GM19372 (cell line): Measurements from ENCODE around the gene CABLES2.

Source experiments
- ATAC-seq: cut with Tn5 transposase; IDR thresholded peaks from one replicate; pipeline ENCODE4 v1.9.1; 2021; ENCODE audit warnings: mild to moderate bottlenecking, low read depth, moderate library complexity; ENCODE audit not compliant: unreplicated experiment

The CABLES2 gene

DNA sequence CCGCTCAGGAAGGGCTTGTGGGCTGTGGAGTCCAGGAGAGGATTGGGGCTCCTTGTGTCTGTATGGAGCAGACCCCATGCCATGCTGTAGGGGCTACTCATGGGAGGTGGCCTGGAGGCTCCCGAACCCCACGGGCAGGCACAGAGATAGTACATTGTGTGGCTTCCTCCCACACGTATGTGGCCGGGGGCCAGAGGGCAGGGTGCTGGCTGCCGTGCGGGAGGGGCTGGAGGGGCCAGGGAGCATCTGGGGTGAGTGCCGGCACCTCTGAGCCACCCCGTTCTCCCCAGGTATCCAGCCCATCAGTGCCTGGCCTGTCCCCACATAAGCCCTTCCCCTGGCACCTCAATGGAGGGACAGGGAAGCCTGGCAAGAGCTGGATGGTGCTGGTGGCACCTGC lies 12.7 kb upstream of the CABLES2 start:
- no peak for ATAC-seq

DNA sequence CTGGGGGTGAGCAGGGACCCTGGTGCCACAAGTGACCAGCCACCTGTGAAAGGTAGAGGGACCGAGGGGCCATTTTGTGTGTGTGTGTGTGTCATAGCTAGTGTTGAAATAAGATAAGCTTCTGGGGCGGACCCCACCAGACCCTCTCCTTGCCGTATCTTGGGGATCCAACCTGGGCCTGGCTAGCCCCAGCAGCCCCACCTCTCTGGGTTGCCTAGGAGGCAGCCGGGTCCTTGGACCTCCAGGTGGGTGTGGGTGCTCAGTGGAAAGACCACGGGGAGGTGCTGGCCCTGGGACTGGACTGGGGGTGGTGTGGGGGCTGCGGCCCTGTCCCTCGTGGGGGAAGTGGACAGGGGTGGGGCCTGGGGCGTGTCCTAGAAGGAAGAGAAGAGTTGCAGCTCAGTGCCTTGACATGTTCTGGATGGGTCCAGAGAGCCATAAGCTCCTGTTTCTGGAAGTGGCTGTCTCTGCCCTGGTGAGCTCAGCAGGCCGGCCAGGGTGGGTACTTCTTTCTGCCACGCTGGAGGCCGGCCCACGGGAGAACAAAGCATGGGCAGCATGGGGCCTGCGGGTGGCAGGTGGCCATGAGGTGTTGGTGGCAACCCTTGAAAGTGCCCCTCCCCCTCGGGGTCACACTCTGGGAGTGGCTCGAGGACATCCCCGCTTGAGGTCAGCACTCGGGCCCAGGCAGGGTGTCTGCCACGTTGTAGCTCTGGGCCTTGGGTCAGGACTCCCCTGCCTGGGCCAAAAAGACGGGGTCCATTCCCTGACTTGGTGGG lies 11.8 kb upstream of the CABLES2 start:
- no peak for ATAC-seq

DNA sequence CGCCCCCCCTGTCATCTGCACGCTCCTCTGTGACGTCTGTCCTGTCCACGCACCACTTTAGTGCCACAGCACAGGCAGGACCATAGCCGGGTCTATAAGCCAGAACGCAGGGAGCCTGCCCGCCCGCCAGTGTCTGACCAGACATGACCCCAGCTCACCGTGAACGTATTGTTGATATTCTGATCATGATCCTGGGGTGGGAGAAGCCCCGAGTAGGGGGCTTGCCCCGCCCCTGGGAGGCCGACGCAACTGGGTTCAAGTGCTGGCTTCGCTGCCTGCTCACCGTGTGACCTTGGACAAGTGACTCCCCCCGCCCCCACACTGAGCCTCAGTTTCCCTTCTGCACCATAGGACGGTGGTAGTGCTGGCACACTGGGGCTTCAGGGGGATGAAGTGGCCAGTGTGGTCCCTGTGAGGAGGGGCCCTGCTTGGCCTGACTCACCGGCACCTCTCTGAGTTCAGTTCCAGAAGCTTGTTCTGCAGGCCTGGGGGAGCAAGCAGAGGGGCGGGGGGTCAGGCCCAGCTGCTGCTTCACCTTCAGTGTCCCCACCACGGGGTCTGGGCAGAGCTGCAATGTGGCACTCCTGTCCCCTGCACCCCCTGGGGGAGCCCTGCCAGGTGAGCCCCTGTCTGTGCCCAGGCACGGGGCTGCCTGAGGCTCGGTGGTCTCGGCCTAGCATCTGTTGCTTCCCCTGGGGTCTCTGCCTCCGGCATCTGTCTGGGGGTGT lies 11.1 kb upstream of the CABLES2 start:
- ATAC-seq: no peak

DNA sequence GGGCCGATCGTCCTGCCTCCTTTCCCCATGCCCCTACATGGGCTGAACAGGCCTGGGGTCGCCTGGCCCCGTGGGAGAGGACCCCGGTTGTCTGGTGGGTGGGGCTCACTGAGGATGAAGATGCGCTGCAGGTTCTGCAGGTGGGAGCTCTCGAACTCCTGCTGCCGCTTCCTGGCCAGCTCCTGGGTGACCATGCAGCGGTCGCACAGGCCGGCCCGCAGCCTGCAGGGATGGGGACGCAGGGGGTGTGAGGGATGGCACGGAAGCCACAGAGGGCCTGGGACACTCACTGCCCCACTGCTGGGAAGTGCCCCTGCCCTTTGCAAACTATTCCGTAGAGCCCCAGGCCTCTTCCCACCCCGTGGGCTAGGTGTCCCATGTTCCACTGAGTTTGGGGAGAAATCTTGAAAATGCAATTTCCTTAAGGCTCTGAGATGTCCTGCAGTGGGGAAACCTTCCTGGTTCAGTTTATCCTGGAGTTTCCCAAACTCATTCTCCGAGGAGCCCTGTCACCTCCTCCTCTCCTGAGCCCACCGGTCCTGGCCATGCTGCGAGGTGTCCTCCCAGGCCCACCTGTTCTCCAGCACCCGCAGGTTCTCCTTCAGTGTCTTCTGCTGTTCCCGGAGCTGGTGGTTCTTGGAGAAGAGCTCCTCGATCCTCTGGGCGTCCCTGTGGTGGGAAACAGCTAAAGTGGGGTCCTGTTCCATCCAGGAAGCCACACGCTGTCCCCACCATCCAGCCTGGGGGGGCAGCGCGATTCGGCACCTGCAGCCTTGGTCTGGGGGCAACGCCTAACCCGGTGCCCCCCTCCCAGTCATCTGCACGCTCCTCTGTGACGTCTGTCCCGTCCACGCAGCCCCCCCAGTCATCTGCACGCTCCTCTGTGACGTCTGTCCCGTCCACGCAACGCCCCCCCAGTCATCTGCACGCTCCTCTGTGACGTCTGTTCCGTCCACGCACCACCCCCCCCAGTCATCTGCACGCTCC lies 9.9 kb upstream of the CABLES2 start:
- no peak for ATAC-seq

DNA sequence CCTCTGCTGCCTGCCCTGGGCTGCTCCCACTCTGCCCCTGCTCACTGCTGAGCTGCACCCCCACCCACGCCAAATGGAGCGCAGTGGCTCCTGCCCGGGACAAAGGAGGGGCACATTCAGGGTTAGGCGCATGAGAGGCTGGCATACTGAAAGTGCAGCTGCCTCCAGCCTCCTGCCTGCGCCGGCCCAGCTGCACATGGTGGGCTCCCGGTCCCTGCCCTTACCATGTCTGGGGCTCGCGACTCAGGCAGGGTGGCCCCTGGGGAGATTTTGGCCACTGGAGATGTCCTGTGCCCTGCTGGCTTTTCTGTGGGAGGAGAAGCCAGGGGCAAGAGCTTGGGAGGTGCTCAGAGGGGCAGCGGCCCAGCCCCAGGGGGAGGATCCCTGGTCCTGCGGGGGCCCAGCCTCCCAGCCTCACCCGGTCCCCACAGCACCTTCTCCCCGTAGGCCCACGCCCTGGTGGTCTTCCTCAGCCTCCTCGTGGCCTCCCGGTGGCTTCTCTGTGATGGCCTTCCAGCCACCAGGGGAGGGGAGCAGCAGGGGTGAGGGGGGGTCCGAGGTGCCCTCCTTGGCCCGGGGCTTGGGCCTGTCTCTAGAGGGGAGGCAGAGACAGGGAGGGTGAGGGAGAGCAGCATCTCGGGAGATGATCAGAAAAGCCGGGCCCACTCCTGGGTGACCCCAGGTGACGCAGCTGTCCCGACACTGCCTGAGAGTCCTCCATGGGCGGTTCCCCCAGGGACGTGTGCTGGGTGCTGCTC lies 8.4 kb upstream of the CABLES2 start:
- ATAC-seq: no peak

DNA sequence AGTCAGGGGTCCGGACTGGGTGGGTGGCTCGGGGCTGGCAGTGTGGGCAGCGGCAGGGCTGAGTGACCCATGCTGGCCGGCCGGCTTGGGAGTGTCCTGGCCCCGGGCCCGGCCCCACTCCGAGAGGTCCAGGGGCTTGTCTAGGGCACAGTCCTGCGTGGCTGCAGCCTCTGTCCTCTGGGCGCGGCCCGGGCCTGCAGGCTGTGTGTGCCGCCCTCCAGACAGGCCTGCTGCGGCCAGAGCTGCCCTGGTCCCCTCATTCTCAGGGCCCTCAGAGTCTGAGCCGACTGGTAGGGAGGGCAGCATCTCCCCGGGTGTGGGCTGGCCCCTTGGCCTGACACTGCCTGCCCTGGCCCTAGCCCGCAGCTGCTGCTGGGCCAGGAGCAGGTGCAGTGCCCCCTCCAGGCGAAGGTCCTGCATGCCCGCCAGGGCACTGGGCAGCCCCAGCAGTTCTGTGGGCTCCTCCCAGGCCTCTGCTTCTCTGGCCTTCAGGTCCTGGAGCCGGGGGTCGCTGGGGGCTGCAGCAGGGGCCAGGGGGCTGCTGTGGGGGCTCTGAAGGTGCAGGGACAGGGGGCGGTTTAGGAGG lies 6.9 kb upstream of the CABLES2 start:
- ATAC-seq: no peak

DNA sequence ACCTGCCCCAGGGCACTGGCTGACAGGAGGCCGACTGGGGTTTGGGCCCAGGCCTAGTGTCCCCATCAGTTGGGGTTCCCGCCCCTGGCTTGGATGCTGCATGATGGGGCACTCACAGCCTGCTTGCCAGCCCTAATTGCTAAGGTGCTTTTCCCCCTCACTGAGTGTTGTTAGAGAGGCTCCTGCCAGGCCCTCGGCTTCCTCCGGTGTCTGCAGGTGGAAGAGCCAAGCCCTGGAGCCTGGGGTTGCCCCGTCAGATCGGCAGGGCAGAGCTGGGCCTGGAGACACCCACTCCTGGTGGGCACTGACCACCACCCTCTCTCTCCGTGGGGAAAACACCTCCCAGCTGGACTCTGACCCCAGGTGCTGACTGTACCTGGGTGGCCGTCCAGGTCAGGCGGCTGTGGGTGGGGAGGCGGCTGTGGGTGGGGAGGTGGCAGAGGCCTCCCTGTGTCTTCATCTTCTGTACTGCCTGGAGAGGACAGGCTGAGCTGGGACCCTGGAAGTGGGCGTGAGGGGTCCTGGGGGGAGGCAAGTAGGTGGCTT lies 6.0 kb upstream of the CABLES2 start:
- ATAC-seq: no peak

DNA sequence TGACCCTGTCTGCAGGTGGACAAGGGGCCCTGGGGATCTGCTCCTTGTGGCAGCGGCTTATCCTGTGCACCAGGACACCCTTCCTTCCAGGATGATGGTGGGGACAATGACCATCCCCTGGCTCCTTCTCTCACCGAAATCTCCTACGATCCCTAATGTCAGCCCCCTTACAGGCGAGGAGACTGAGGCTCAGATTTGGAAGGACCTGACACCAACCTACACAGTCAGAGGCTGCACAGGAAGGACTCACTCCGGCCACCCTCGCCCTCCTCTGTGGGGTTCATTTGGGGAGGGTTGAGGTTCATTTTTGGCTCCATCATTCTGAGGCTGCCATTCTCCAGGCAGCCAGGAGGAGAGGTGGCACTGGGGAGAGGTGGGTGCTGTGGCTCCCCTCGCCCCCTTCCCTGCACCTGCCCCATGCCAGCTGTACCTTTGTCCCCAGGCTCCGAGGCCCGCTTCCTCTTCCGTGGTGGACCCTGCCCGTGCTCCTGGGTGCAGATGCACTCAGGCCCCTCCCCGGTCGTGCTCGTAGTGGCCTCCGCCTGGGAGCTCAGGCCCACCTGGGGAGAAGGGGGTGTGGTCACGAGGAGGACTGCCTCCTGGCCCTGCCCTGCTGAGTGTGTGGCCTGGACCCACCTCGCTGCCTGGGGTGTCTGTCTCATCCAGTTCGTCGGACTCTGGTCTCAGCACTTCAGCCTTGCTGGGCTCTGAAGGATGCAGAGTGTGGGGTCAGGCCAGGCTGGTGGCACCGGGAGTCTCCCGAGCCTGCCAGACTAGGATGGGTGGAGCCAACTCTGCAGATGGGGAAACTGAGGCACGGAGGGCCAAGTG lies 5.3 kb upstream of the CABLES2 start:
- no peak for ATAC-seq

DNA sequence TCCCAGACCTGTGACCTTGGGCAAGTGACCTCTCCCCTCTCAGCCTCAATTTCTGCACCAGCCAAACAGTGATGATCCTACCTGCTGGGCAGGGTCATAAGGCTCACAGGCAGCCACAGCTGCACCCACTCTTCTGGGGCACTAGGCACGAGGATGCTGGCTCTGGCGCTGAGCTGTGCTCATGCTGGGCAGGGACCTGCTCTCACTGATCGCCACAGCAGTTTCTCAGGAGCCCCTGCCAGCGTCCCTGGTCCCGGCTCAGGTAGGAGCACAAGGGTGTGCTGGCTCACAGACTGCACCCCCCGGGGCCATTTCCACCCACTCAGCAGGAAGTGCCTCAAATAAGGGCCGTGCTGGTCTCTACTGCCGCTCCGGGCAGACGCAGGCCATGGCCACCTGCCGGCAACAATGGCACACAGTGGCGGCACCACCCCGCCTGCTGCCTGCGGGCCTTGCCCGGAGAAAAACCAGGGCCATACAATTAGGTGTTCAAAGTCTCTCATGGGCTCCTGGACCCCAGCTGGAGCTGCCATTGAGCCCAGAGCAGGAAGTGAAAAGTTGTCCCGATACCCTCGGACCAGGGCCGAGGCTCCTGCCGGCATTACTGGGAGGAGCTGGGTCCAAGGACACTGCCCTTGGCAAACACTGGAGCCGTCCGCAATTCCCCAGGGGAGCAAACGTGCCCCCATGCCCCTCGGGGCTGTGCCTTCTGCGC lies 4.6 kb upstream of the CABLES2 start:
- ATAC-seq: no peak

DNA sequence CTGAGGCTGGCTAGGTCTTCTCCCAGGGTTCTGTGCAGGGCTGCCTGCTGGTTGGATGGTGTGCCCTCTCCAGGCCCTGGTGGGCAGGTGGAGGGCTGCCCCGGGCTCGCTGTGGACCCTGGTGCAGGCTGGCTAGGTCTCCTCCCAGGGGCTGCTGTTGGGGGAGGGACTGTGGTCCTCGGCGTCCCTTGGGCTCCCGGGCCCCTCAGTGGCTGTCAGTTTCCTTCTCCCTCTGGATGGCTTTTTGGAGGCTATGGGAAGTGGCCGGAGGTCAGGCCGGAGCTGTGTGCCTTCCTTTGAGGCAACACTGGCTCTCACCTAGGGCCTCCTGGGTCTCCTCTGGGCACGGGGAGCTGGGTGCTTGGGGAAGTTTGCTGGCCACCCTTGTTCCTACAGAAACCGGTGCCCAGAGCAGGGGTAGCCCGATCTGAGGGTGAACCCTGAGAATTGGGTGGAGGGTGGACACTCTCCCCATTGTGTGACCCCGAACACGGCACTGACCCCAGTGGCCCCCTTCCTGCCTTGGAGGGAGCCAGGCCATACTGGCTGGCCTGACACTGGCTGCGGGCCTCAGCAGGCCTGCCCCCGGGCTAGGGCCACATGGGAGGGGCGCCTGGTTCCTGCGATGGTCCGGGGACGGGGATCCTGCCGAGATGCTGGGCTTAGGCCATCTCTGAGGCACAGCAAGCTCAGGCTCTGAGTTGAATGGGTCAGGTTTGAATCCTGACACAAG lies 3.8 kb upstream of the CABLES2 start:
- no peak for ATAC-seq

DNA sequence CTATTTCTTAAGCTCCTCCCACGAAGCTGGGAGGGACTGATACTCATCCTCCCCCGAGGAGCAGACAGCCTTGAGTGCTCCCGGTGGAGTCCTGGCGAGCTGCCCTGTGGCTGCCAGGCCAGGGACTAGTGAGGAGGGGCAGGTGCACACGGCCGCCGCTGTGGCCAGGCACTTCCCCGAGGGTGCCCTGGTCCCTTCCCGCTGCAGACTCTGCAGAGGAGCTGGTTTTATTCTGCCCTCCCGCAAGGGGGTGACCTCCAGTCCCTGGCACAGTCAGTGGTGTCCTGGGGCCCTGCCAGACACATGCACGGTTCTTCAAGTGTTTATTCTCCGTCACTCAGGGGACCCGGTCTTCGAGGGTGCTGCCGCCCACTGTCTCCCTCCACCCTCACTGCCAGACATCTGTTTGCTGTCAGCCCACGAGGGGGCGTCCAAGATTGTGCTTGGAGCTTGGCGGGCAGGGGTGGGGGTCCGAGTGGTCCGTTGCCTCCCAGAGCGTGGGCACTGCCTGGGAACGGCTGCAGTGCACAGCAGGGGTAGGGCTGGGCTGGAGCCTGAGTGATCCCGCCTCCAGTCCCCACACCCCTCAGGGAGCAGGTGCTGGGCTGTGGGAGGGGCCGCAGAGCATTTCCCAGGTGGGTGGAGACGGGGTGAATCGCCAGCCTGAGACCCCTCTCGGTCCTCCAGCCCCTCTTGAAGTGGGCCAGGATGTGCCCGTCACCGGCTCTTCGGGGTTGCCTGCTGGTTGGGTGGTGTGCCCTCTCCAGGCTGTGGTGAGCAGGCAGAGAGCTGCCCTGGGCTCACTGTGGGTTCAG lies 3.1 kb upstream of the CABLES2 start:
- ATAC-seq: no peak

DNA sequence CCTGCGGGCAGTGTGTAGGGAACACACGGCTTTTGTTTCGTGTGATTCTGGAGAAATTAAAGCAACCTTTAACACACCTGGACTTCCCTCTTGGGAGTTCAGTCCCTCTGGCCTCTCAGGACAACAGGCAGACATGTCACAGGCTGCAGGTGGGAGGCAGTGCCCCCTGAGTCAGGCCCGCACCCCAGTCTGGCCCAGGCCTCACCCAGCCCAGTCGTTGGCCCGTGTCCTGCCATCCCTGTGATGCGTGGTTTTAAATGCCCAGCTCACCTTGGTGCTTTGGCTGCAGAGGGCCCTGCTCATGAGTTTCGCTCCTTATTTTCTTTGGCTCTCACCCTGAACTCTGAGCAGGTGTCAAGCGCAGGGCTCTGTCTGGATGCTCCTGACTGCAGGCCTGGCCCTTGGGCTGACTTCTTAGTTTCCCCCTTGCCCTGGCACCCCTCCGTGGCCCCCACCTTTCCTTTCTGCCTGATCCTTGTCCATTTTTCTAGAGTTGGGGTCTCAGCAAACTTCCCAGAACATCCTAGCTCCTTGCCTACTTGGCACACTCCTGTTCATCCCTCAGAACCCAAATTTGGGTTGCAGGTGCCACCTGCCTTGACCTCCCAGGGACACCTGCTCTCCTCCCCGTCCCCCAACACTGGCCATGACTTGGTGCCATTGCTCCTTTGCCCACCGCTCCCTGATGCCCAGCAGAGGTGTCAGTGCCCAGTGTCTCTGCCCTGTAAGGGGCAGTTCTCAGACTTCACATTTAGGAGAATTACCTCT lies 2.2 kb upstream of the CABLES2 start:
- ATAC-seq: no peak

DNA sequence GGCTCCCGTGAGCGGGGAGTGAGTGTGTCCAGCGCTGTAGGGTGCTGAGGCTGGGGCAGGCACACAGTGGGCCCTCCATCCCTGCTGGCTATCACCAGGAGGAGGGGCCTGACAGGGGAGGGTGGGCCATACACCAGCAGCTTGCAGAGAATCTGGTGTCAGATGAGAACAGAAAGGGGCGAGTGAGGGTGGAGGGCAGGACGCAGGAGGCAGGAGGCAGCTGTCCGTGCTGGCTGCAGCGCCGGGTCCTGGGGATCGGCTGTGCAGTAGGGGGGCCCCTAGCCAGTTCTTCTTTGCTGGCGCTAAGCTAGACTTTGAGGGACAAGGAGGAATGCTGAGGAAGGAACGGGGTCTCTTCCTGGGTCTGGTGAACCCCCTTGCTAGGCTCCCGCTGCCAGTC lies 1.6 kb upstream of the CABLES2 start:
- no peak for ATAC-seq

DNA sequence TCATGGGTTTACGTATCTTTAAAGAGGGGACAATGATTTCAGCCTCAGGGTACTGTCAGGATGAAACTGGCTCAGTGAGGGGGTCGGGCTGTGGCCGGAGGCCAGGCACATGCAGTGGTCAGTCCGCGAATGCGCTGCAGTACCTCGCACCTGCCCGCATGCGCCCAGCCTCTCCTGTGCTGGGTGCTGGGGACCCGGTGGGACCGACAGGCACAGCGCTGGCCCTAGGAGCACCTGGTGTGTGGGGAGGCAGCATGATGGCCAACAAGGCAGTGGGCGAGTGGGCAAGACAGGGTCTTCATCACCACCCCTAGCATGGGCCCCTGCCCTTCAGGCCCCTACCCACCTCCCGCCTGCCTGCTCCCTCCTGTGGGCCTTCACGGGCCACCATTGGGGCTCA lies 970 bp upstream of the CABLES2 start:
- ATAC-seq: no peak

DNA sequence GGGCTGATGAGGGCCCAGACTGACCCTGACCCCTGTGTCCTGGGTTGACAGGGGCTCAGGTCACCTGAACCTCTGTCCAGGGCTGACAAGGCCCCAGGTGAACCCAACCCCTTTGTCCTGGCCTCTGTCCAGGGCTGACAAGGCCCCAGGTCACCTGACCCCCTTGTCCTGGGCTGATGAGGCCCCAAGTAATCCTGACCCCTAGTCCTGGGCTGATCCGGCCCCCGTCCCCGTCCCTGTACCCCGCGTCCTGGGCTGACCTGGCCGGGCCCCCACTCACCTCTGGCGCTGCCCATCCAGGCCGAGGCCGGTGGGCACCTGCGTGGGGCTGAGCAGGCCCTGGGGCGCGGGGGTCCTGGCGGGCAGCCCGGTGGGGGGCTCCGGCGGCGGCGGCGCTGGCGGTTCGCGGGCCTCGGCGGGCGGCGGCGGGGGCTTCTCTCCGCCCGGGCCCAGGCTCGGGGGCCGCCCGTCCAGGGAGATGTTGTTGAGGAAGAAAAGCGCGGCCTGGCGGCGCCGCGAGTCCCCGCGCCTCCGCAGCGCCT lies 379 bp downstream of the CABLES2 start:
- peak; percentile 4 for ATAC-seq
